Fibroblast of lung (primary cell): ENCODE data around the gene CLINT1. TPM values are rescaled to one million over a fixed set of nuclear protein-coding genes. Genes with fewer than 3 reads are reported as not detected.

Source experiments
- DNase-seq, 2 donors: peaks; one replicate each; pipeline versions ENCODE4 v3.0.0 to v3.0.0-alpha.2; 2010; ENCODE audit warnings: low read depth in 2 of 2
- H2AFZ ChIP-seq: 2 replicates; pipeline ENCODE4 v1.5.1; 2012; ENCODE audit warnings: low read length, control low read depth, inconsistent platforms
- H3K27ac ChIP-seq: 2 replicates; pipeline ENCODE4 v1.5.1; 2011; ENCODE audit warnings: low read length, control low read depth; ENCODE audit not compliant: insufficient read depth
- H3K27me3 ChIP-seq: 2 replicates; pipeline ENCODE4 v1.5.1; 2011; ENCODE audit warnings: mild to moderate bottlenecking, low read length; ENCODE audit not compliant: control insufficient read depth, insufficient read depth
- H3K36me3 ChIP-seq: 2 replicates; pipeline ENCODE4 v1.5.1; 2011; ENCODE audit warnings: low read length; ENCODE audit not compliant: control insufficient read depth, insufficient read depth
- H3K4me1 ChIP-seq: 2 replicates; pipeline ENCODE4 v1.5.1; 2011; ENCODE audit warnings: low read length; ENCODE audit not compliant: control insufficient read depth, insufficient read depth; ENCODE audit errors: extremely low read depth
- H3K4me2 ChIP-seq: 2 replicates; pipeline ENCODE4 v1.5.1; 2011; ENCODE audit warnings: low read length, control low read depth; ENCODE audit not compliant: insufficient read depth; ENCODE audit errors: extremely low read depth
- H3K4me3 ChIP-seq, 4 experiments: fragments of 200-600 bp in 1 of 4; sonication (generic) in 1 of 4; replicated peaks in 1 of 4; 2 replicates each; pipeline ENCODE4 v1.5.1; 2011 to 2016; ENCODE audit warnings: low read length in 4 of 4, low read depth in 3 of 4, mild to moderate bottlenecking in 3 of 4, control low read depth in 2 of 4, inconsistent platforms in 1 of 4, mixed read lengths in 1 of 4; ENCODE audit not compliant: insufficient read depth in 1 of 4; ENCODE audit errors: control extremely low read depth in 1 of 4
- H3K79me2 ChIP-seq: 2 replicates; pipeline ENCODE4 v1.5.1; 2012; ENCODE audit warnings: mild to moderate bottlenecking, low read length, inconsistent platforms; ENCODE audit not compliant: control insufficient read depth, insufficient read depth
- H3K9ac ChIP-seq: 2 replicates; pipeline ENCODE4 v1.5.1; 2011; ENCODE audit warnings: mild to moderate bottlenecking, low read length, control low read depth; ENCODE audit not compliant: insufficient read depth
- H3K9me3 ChIP-seq: 2 replicates; pipeline ENCODE4 v1.5.1; 2012; ENCODE audit warnings: low read depth, low read length; ENCODE audit not compliant: control insufficient read depth, insufficient read depth
- H4K20me1 ChIP-seq: 2 replicates; pipeline ENCODE4 v1.5.1; 2011; ENCODE audit warnings: low read length; ENCODE audit not compliant: control insufficient read depth, insufficient read depth; ENCODE audit errors: extremely low read depth
- CTCF ChIP-seq, 2 donors: IDR thresholded peaks in 1 of 2; conservative IDR thresholded peaks in 1 of 2; 1 replicate in 1 of 2; 2 replicates in 1 of 2; pipeline ENCODE4 v1.5.1; 2011 to 2012; ENCODE audit warnings: low read length in 2 of 2, control low read depth in 1 of 2, inconsistent platforms in 1 of 2, low read depth in 1 of 2, mild to moderate bottlenecking in 1 of 2
- EZH2 ChIP-seq: IDR thresholded peaks from 2 replicates; pipeline ENCODE4 v1.5.1; 2012; ENCODE audit warnings: low read length, control low read depth, mild to moderate bottlenecking; ENCODE audit errors: missing control alignments
- polyA plus RNA-seq, 2 donors: library from polyadenylated mRNA; depleted of rRNA in 1 of 2; stranded (reverse) in 1 of 2; unstranded in 1 of 2; fragments of >200 nt; gene quantifications; 2 replicates each; pipeline ENCODE4 v1.2.1, GENCODE V29; 2011 to 2012; ENCODE audit warnings: missing spikeins in 1 of 2
- total RNA-seq: library from RNA; depleted of rRNA; stranded (reverse); fragments of >200 nt; gene quantifications from 2 replicates; pipeline ENCODE4 v1.2.1, GENCODE V29; 2014

Gene CLINT1
- total and polyA plus RNA-seq, 2 donors (not counting 1 experiment from before 2014, with no cell fraction given), result 82.4 to 99.0 TPM

GRCh38 chr5:157893611-157894010, 34.7 kb upstream of the CLINT1 start:
- no peaks in the 10 kb centered on the region for H3K27me3 ChIP-seq
- no peaks in the 10 kb centered on the region for H4K20me1 ChIP-seq
- H3K79me2 ChIP-seq, result no peaks in the 10 kb centered on the region
- no peaks in the 10 kb centered on the region for H3K36me3 ChIP-seq
- no peaks in the 10 kb centered on the region for H3K9me3 ChIP-seq
- TF ChIP-seq EZH2 (no peak), CTCF (conservative IDR thresholded peaks at IDR 0.05 in 1 of 2, IDR thresholded peaks at IDR 0.05 in 1 of 2; ENCODE audit: low read depth in 1 of 2, low read length in 2 of 2) (no peak)
- no peak overlapping the region for H3K9ac ChIP-seq
- H3K27ac ChIP-seq, result no peak overlapping the region
- H2AFZ ChIP-seq, result no peak overlapping the region
- no peak overlapping the region for H3K4me2 ChIP-seq
- no peaks in the 10 kb centered on the region for H3K4me1 ChIP-seq
- no peak for DNase-seq
- no peak overlapping the region for H3K4me3 ChIP-seq

DNA sequence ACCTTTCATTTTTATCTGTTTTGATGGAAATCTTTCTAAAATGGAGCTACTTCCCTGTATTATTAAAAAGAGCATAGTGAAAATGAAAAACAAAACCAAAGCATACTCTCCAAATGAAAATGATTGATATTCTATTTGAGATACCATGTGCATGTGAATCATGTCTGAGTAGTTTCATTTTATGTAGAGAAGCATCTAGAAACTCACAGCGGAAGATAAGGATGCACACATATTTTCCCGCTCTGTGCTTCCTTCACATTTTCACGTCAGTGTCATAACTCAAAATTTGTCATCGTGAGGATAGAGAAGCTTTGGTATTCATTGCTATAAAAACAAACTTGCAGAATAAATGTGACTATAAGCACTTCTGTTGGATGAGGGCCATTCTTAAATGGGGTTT, 34.0 kb upstream of the CLINT1 start:
- H3K36me3 ChIP-seq, result no peaks in the 10 kb centered on the region
- H3K9ac ChIP-seq, result no peak overlapping the region
- no peaks in the 10 kb centered on the region for H3K9me3 ChIP-seq
- no peaks in the 10 kb centered on the region for H3K4me1 ChIP-seq
- H3K27ac ChIP-seq, result no peak overlapping the region
- TF ChIP-seq EZH2 (no peak), CTCF (conservative IDR thresholded peaks at IDR 0.05 in 1 of 2, IDR thresholded peaks at IDR 0.05 in 1 of 2; ENCODE audit: low read depth in 1 of 2, low read length in 2 of 2) (no peak)
- no peaks in the 10 kb centered on the region for H3K79me2 ChIP-seq
- H3K27me3 ChIP-seq, result no peaks in the 10 kb centered on the region
- DNase-seq, result no peak
- no peak overlapping the region for H3K4me3 ChIP-seq
- no peak overlapping the region for H3K4me2 ChIP-seq
- H4K20me1 ChIP-seq, result no peaks in the 10 kb centered on the region
- no peak overlapping the region for H2AFZ ChIP-seq

DNA sequence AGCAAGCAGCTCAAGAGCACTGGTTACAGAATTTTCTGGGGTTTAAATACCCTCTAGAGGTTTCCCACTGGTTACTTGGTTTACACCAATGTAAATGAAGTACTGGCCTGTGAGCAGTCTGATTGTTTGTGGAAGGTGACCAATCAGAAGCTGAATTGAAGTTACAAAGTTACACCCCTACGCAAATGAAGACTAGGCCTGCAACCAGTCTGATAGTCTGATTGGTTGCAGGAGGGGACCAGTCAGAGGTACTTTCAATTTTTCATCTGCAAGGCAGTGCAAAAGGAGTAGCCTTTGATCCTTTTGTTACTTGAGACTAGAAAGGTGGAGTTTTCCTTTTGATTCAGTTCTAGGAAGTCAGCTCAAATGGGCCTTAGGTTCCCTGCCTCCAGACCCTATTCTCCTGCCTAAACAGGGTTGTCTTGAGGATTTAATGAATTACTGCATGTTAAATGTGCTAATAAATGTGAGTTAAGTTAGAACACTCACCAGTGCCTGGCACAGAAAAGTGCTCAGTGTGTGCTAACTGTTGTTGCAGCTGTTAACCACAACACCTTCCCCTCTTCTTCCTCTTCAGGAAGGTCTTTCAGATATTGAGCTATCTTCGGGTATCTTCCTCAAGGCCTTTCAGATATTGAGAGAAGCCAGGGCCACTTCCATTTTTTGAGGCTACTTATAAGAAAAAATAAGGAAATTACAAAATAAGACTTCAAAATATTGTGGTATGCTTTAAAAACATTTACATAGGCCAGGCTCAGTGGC, 32.1 kb upstream of the CLINT1 start:
- Histone ChIP-seq H3K27ac (no peak overlapping the region), H3K27me3 (no peaks in the 10 kb centered on the region), H3K79me2 (no peaks in the 10 kb centered on the region), H3K4me3 (no peak overlapping the region), H4K20me1 (no peaks in the 10 kb centered on the region), H3K4me2 (no peak overlapping the region), H3K36me3 (no peaks in the 10 kb centered on the region), H3K9me3 (no peaks in the 10 kb centered on the region), H3K9ac (no peak overlapping the region), H3K4me1 (no peaks in the 10 kb centered on the region), H2AFZ (no peak overlapping the region)
- DNase-seq, result no peak
- TF ChIP-seq EZH2, result no peak
- TF ChIP-seq CTCF (conservative IDR thresholded peaks at IDR 0.05 in 1 of 2, IDR thresholded peaks at IDR 0.05 in 1 of 2; ENCODE audit: low read depth in 1 of 2, low read length in 2 of 2), result no peak
